HFF-Myc (cell line): ENCODE results near the gene NRK.

Experiments
- DNase-seq: peaks from one replicate; pipeline ENCODE4 v3.0.0-alpha.2; 2011; ENCODE audit warnings: low read depth; ENCODE audit errors: extremely low read depth
- H3K4me3 ChIP-seq: replicated peaks from 2 replicates; pipeline ENCODE4 v1.5.1; 2011; ENCODE audit warnings: low read depth, mild to moderate bottlenecking, control low read depth, low read length
- CTCF ChIP-seq: IDR thresholded peaks from 2 replicates; pipeline ENCODE4 v1.5.1; 2012; ENCODE audit warnings: mild to moderate bottlenecking, low read depth, low read length, control low read depth; ENCODE audit errors: missing control alignments

Gene NRK

GRCh38 chrX:106007815-106008214, 185.5 kb downstream of the NRK start:
- no peak overlapping the region for H3K4me3 ChIP-seq
- DNase-seq, result no peak
- no peak for TF ChIP-seq CTCF
